NB4 (cell line): Measurements from ENCODE around the gene SLC22A23.

Source experiments
- DNase-seq: peaks from one replicate; pipeline ENCODE4 v3.0.0; 2010; ENCODE audit warnings: low read depth
- H3K4me3 ChIP-seq: one replicate; pipeline ENCODE4 v1.5.1; 2011; ENCODE audit warnings: mild to moderate bottlenecking, low read depth, low read length, moderate library complexity
- MYC ChIP-seq: IDR thresholded peaks from 2 replicates; pipeline ENCODE4 v1.6.1; 2011; ENCODE audit warnings: low read depth, low read length
- POLR2A ChIP-seq: IDR thresholded peaks from 2 replicates; pipeline ENCODE4 v1.6.1; 2011; ENCODE audit warnings: mild to moderate bottlenecking; ENCODE audit not compliant: insufficient read length; ENCODE audit errors: extremely low read depth
- TF ChIP-seq, protein P1 (sequence below): IDR thresholded peaks from 2 replicates; pipeline ENCODE4 v1.6.1; 2011; ENCODE audit warnings: low read depth, low read length
- TF ChIP-seq, protein P2 (sequence below): IDR thresholded peaks from one replicate; pipeline ENCODE4 v1.5.1; 2012; ENCODE audit warnings: low read depth, low read length

The SLC22A23 gene

DNA sequence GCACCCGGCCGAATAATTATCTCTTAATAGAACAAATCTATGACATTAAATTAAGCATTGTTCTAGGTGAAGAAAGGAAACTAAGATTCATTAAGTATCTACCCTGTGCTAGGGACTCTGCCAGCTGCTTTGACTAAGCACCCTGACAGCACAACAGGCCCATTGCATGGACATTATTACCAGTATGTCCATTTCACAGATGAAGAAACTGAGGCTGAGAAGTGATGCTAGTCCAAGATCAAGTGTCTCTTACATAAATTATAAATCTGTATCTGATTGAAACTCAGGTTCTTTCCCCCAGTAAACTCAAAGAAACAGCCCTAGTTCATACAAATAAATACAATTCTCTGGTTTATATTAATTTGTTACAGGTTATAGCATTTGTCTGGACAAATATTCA is 31.3 kb downstream of the SLC22A23 start:
- DNase-seq, result no peak
- H3K4me3 ChIP-seq, result no peak overlapping the region
- TF ChIP-seq POLR2A (no peak), MYC (no peak)
- TF ChIP-seq, protein P1, sequence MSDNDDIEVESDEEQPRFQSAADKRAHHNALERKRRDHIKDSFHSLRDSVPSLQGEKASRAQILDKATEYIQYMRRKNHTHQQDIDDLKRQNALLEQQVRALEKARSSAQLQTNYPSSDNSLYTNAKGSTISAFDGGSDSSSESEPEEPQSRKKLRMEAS, result no peak
- TF ChIP-seq, protein P2, sequence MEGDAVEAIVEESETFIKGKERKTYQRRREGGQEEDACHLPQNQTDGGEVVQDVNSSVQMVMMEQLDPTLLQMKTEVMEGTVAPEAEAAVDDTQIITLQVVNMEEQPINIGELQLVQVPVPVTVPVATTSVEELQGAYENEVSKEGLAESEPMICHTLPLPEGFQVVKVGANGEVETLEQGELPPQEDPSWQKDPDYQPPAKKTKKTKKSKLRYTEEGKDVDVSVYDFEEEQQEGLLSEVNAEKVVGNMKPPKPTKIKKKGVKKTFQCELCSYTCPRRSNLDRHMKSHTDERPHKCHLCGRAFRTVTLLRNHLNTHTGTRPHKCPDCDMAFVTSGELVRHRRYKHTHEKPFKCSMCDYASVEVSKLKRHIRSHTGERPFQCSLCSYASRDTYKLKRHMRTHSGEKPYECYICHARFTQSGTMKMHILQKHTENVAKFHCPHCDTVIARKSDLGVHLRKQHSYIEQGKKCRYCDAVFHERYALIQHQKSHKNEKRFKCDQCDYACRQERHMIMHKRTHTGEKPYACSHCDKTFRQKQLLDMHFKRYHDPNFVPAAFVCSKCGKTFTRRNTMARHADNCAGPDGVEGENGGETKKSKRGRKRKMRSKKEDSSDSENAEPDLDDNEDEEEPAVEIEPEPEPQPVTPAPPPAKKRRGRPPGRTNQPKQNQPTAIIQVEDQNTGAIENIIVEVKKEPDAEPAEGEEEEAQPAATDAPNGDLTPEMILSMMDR, result no peak

DNA sequence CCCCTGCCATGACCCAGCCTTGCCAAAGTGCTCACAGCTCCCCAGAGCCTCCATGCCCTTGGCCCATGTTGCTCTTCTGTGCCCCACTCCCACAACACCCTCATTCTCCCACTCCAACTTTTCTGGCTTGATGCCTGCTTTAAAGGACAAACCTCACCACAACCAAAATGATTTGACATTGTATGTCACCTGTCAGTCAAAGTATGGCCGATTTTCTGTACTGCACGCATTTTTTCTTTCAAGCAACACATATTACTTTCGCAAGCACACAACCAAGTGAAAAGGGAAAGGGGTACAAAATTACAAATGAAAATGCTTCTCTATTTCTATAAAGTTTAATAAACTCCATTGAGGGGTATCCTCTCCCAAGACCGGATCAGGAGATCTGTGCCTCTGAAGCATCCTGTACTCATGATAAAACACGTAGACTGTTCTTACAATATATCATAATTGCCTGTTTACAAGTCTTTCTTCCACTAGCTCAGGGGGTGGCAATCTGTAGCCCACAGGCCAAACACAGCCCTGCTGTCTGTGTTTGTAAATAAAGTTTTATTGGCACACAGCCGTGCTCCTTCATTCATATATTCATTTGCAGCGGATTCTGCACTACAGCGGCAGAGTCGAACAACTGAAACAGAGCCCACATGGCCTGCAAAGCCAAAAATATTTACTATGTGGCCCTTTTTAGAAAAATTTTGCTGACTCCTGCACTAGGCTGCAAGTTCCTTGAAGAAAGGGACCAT is 32.5 kb downstream of the SLC22A23 start:
- TF ChIP-seq MYC (no peak), POLR2A (no peak)
- no peak overlapping the region for H3K4me3 ChIP-seq
- no peak for DNase-seq

DNA sequence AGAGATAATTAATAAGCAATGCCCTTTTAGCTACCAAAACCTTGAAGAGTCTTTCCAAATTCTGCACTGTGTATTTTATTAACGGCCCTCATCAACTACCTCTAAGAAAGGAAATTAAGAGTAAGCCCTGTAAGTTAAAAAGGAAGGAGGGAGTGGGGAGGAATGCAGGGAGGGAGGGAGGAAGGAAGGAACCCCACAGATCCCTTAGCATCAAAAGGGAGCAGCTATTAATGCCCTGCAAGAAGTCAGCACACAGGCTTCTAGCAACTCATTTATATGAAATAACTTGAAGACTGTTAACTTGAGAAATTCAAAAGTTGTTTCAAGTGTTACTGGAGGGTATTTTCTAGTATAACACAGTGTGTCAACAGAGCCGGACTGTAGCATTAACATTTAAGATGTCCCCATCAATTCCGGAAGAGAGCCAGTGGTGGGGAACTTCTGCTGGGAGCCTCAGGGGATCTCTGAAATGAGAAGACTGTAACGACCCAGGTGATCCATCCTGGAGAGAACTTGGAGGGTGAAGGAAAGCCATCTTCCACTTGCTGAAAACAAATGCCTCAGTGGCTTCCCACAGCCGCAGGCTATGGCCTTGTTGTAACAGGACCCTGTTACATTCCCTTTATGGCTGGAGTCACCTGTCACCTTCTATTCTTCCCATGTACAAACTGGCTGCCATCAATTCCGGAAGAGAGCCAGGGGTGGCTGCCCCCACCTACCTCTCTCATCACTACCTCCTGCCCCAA is 33.2 kb downstream of the SLC22A23 start:
- no peak overlapping the region for H3K4me3 ChIP-seq
- TF ChIP-seq, protein P1, result no peak
- TF ChIP-seq, protein P2, result no peak
- TF ChIP-seq POLR2A (no peak), MYC (no peak)
- DNase-seq, result no peak

- H3K4me3 ChIP-seq, result no peak overlapping the region
- no peak for TF ChIP-seq MYC
- TF ChIP-seq POLR2A, result no peak
- TF ChIP-seq, protein P2, result no peak
- TF ChIP-seq, protein P1, result no peak
- no peak for DNase-seq
Observed at GRCh38 chr6:3422435-3423070, 34.3 kb downstream of the SLC22A23 start.

- H3K4me3 ChIP-seq, result no peak overlapping the region
- no peak for TF ChIP-seq MYC
- DNase-seq, result no peak
Observed at GRCh38 chr6:3421791-3422434, 34.9 kb downstream of the SLC22A23 start.

DNA sequence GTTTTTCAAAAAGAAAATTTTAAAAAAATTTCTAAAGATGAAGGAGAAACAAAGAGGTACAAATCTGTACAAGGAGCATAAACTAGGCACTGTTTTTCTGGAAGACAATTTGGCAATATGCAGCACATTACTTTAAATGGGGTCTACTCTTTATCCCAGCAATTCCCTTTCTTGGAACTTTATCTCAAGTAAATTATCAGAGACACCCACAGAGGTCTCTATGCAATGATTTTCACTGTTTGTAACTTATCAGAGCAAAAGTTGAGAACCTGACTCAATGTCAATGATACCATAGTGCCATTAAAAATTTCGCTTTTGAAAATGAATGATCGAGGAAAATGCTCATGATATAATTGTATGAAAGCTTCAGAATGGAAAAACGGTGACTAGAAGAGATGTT is 35.7 kb downstream of the SLC22A23 start:
- no peak for DNase-seq
- H3K4me3 ChIP-seq, result no peak overlapping the region
- TF ChIP-seq, protein P1, result no peak
- TF ChIP-seq POLR2A (no peak), MYC (no peak)
- TF ChIP-seq, protein P2, result no peak
